Measurements from ENCODE around the gene TAGAP. TPM values are rescaled to one million over a fixed set of nuclear protein-coding genes. Genes with fewer than 3 reads are reported as not detected.

Gene TAGAP
- total RNA-seq, 2 donors from 2014 or later = 1.1 to 2.3 TPM

- DNase-seq = no peak
- no peaks in the 10 kb centered on the region for H3K4me1 ChIP-seq
- no peak overlapping the region for H3K9ac ChIP-seq (ENCODE audit: low read depth in 2 of 2, low read length in 2 of 2)
- no peaks in the 10 kb centered on the region for H3K36me3 ChIP-seq
- no peak for TF ChIP-seq CTCF (IDR thresholded peaks at IDR 0.05)
- H3K9me3 ChIP-seq = no peaks in the 10 kb centered on the region
- intact Hi-C loops (cut with DNase I) = no loop called here
- H3K27me3 ChIP-seq = no peaks in the 10 kb centered on the region
- H3K4me3 ChIP-seq = no peak overlapping the region
- H3K27ac ChIP-seq = peak overlapping the region; percentile 30
Measured at GRCh38 chr6:159063549-159063948, 18.8 kb upstream of the TAGAP start.

- Histone ChIP-seq H3K4me3 (no peak overlapping the region), H3K9me3 (no peaks in the 10 kb centered on the region), H3K27ac (peak overlapping the region; percentile 30), H3K4me1 (no peaks in the 10 kb centered on the region), H3K9ac (ENCODE audit: low read depth in 2 of 2, low read length in 2 of 2) (no peak overlapping the region), H3K36me3 (no peaks in the 10 kb centered on the region), H3K27me3 (no peaks in the 10 kb centered on the region)
- no peak for DNase-seq
- intact Hi-C loops (cut with DNase I) = no loop called here
- TF ChIP-seq CTCF (IDR thresholded peaks at IDR 0.05) = no peak
Measured at GRCh38 chr6:159062976-159063375, 18.2 kb upstream of the TAGAP start.

GRCh38 chr6:159062564-159062945 lies 17.8 kb upstream of the TAGAP start:
- no peaks in the 10 kb centered on the region for H3K4me1 ChIP-seq
- TF ChIP-seq CTCF (IDR thresholded peaks at IDR 0.05) = no peak
- peak overlapping the region; percentile 59 for H3K27ac ChIP-seq
- H3K36me3 ChIP-seq = no peaks in the 10 kb centered on the region
- no peak for DNase-seq
- H3K9ac ChIP-seq (ENCODE audit: low read depth in 2 of 2, low read length in 2 of 2) = no peak overlapping the region
- H3K4me3 ChIP-seq = no peak overlapping the region
- no peaks in the 10 kb centered on the region for H3K27me3 ChIP-seq
- intact Hi-C loops (cut with DNase I) = no loop called here
- H3K9me3 ChIP-seq = no peaks in the 10 kb centered on the region

- no peak overlapping the region for H3K4me3 ChIP-seq
- no peaks in the 10 kb centered on the region for H3K9me3 ChIP-seq
- H3K4me1 ChIP-seq = no peaks in the 10 kb centered on the region
- intact Hi-C loops (cut with DNase I) = no loop called here
- no peaks in the 10 kb centered on the region for H3K36me3 ChIP-seq
- H3K9ac ChIP-seq (ENCODE audit: low read depth in 2 of 2, low read length in 2 of 2) = no peak overlapping the region
- H3K27me3 ChIP-seq = no peaks in the 10 kb centered on the region
- no peak for TF ChIP-seq CTCF (IDR thresholded peaks at IDR 0.05)
- no peak for DNase-seq
- H3K27ac ChIP-seq = peak overlapping the region; percentile 59
Measured at GRCh38 chr6:159061805-159062563, 17.2 kb upstream of the TAGAP start.

GRCh38 chr6:159061146-159061545 lies 16.4 kb upstream of the TAGAP start:
- H3K9me3 ChIP-seq = no peaks in the 10 kb centered on the region
- TF ChIP-seq CTCF (IDR thresholded peaks at IDR 0.05) = no peak
- no peak overlapping the region for H3K4me3 ChIP-seq
- DNase-seq = no peak
- H3K27ac ChIP-seq = no peak overlapping the region
- no peaks in the 10 kb centered on the region for H3K36me3 ChIP-seq
- intact Hi-C loops (cut with DNase I) = no loop called here
- H3K9ac ChIP-seq (ENCODE audit: low read depth in 2 of 2, low read length in 2 of 2) = no peak overlapping the region
- no peaks in the 10 kb centered on the region for H3K4me1 ChIP-seq
- no peaks in the 10 kb centered on the region for H3K27me3 ChIP-seq
